ENCODE measurements around the gene AGAP1. TPM values are rescaled to one million over a fixed set of nuclear protein-coding genes. Genes with fewer than 3 reads are reported as not detected.

The AGAP1 gene
- total RNA-seq, 1 donor from 2014 or later = 44.7 TPM

GRCh38 chr2:236028066-236028465, 534.2 kb downstream of the AGAP1 start:
- DNase-seq (ENCODE audit: low spot score) = no peak

GRCh38 chr2:236033462-236033861, 539.6 kb downstream of the AGAP1 start:
- no peak for DNase-seq (ENCODE audit: low spot score)

DNA sequence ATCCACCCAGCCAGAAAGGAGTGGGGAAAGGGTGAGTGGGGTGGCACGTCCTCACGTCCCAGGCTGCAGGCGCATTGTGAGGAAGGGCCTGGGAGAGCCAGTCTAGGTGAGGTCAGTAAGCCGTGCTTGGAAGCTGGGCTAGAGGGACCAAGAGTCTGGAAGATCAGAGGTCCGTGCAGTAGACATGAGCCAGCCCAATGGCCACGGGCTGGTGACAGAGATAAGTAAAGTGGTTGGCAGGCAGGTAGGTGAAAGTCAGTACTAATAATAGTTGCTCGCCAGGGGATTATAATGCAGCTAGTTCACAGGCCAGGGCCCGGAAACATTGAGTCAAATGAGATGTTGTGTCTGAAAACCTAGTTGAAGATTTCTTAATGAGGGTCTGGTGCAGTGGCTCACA, 541.1 kb downstream of the AGAP1 start:
- DNase-seq (ENCODE audit: low spot score) = no peak

DNA sequence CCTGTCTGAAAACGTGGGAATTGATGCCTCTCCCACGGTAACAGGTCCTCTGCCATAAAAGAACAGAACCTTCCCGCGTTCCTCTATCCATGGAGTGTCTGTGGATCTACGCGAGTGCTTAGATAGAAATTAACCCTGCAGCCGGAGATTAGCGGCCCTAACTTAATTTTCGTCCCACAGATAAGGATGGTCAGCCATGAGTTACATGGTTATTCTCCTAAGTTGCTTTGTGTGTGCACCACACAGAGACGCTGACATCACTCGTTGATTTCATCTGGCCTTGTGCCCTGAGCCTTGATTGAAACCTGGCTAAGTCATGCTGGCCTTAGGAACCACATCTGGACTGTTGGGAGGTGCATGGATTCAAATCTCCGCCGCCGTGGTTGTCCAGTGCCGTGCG, 542.2 kb downstream of the AGAP1 start:
- no peak for DNase-seq (ENCODE audit: low spot score)

DNA sequence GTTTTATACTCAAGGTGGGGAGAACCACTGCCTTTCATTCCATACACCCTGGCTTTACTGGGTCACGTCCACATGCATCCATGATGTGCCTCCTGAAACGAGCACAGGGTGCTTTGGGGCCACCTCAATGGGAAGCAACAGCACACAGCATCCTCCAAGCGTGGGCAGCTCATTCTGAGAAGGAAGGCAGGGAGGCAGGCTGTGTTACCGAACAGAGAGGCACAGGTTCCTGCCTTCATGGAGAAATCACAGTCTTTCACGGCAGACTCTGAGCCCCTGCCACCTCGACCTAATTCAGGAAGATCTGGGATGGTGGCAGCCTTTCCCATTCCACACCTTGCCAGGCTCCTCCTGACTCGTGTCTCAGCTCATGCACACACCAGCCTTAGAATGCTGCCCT, 544.3 kb downstream of the AGAP1 start:
- DNase-seq (ENCODE audit: low spot score) = no peak

DNA sequence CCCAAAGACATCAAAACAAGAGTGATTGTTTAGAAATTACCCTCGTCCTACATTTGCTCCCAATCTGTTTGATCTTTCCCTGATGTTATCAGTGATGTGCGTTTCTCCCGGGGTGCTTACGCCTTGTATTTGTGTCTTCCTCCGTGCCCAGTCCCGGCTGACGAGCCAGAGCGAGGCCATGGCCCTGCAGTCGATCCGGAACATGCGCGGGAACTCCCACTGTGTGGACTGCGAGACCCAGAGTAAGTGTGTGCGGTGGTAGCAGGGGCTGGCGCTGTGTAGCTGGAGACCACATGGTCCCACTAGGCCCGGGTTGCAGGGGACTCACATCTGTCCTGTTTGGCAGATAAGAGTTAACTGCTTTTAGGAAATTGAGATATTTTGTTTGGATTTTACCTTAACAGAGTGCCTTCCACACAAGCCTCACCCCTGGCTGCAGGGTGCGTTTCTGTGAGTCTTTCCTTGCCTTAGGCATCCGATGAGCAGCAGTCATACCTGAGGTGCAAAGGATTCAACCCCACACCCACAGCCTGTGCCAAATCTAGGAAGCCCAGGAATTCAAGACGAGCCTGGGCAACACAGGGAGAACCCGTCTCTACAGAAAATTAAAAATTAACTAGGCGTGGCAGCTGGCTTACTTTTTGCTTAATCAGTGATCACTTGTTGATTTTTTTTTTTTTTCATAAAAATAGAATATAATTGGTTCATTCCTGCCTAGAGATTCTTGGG, 546.9 kb downstream of the AGAP1 start:
- DNase-seq (ENCODE audit: low spot score) = no peak

GRCh38 chr2:236041616-236042015, 547.8 kb downstream of the AGAP1 start:
- DNase-seq (ENCODE audit: low spot score) = no peak

DNA sequence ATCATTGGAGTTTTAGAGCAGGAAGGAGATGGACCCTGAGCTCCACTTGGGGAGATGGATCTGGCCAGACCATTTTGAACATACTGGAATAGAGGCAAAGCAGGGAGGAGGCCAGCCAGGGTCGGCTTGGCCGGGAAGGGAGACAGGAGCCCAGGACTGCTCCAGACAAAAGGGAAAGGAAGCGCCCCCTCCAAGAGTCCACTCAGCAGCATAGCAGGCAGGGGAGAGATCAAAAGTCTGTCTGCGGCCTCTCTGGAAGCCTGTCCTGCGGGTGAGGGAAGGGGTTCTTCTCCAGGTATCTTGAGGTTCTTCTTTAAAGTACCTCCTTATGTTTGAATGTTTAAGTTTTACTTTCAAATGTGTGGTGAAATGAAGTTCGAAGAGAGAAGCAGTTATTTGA, 548.2 kb downstream of the AGAP1 start:
- no peak for DNase-seq (ENCODE audit: low spot score)

DNA sequence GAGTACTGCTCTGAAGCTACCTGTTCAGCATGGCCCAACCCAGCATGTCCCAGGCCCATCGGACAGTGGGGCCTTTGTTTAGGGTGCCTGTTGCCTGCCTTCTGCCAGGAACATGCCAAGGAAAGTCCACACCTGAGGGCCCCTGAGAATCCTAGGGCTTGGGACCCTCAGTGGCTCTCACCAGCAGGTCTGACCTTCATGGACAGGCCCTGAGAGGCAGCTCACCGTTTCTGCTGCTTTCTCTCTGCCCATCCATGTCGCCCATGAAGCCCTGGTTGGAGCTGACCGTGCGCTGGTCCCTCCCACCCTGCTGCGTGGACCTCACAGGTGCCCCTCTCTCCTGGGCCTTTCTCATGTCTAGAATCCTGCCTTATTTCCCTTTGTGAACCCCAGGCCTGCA, 550.3 kb downstream of the AGAP1 start:
- DNase-seq (ENCODE audit: low spot score) = no peak

DNA sequence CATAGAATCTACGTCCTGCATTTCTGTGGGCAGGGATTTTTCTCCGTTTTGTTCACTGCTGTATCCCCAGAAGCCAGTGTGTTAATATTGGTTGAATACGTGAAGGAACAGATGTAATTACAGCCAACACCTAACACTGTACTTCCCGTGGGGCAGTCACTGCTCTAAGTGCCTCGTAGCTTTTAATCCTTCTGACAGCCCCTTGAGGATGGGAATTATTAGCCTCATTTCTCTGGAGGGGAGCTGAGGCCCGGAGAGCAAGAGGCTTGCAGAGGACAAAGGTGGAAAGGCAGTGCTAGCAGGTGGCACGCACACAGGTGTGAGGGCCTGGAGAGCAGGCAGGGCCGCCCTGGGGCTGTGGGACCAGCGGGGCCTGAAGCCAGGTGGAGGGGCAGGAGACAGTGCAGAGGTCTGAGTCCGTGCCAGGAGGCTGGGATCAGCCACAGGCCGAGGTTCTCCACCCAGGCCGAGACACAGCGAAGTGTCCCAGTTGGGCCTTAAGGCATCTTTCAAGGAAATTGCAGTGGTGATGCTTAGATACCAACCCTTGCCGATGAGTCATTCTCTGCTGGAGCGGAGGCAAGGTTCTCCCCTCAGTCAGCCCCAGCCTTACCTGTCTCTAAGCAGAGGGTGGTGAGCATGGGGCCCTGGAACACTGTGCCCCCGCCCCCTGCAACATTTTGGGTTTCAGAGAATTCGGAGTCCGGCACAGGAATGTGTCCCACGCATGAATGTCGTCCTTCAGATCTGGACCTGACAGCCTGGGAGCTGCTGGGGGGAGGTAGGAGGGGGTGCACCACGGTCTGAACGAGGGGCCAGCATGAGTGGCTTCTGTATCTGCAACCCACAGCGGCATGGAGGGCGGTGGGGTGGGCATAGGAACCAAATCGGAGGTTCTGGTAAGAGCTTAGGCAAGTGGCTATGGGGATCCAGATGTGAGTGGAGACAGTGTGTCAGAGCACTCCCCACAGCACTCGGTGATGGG, 551.7 kb downstream of the AGAP1 start:
- DNase-seq (ENCODE audit: low spot score) = peak; percentile 20

DNA sequence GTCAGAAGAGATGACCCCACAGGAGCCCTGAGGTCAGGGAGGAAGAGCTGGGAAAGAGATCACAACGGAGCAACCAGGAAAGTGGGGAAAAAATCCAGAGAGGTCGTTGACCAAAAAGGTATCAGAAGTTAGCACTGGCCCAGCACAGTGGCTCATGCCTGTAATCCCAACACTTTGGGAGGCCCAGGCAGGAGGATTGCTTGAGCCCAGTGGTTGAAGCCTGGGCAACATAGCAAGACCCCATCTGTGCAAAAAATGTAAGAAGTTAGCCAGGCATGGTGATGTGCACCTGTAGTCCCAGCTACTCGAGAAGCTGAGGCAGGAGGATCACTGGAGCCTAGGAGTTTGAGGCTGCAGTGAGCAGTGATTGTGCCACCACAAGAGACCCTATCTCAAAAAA, 552.9 kb downstream of the AGAP1 start:
- no peak for DNase-seq (ENCODE audit: low spot score)

DNA sequence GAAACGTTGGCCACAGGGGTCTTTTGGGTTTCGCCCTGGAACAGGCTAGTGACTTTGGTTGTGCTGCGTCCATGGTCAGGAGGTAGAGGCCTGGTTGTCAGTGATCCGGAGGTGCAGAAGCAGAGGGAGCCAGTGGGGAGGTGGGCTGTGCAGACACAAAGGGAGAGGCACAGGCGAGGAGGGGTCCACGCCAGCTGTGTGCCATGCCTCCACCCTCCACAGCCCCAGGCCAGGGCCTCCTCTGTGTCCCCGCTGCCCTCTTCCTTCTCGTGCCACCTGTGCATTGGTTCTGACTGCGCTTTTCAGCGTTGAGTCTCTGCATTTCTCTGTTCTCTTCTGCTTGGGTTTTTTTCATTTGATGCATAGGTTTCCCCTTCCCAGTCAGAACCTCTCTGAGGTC, 553.3 kb downstream of the AGAP1 start:
- DNase-seq (ENCODE audit: low spot score) = no peak

GRCh38 chr2:236047886-236048540, 554.2 kb downstream of the AGAP1 start:
- DNase-seq (ENCODE audit: low spot score) = peak; percentile 37

- DNase-seq (ENCODE audit: low spot score) = no peak
Measured at GRCh38 chr2:236049981-236050380, 556.1 kb downstream of the AGAP1 start.

GRCh38 chr2:236051351-236051750, 557.5 kb downstream of the AGAP1 start:
- no peak for DNase-seq (ENCODE audit: low spot score)

GRCh38 chr2:236051806-236052205, 558.0 kb downstream of the AGAP1 start:
- DNase-seq (ENCODE audit: low spot score) = no peak

DNA sequence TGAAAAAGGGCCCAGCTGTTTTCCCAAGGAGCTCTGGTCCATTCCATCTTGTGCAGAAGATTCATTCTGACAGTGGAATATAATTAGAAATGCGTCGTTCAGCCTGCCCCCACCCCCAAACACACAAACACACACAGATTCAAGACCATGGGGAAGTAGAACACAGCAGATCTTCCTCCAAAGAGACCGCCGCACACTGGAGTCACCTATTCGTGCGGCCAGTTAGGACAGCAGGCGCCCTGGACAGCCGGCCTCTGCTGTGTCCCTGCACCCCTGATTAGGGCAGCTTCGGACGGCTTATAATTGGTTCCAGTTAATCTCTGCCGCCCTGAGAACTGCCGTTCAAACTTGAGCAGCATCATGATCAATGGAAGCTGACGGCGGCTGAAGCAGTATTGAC, 558.4 kb downstream of the AGAP1 start:
- no peak for DNase-seq (ENCODE audit: low spot score)

GRCh38 chr2:236052926-236053821, 559.3 kb downstream of the AGAP1 start:
- no peak for DNase-seq (ENCODE audit: low spot score)

DNA sequence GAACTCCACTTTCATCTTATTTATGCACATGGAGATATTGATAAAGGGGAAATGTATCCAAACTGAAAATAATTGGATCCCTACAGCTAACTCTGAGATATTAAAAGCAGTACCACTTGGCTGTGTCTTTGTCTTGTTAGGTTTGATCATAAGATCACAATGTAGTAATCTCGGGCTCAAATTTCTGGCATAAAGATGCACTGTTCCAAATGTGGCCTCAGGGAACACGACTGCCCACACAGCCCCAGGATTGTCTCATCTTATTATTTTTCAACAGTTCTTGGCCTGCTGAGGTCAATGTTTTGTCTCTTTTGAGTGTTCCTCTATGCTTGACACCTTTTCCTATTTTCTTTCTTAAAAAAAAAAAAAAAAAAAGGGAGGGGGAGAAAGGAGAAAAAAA, 560.3 kb downstream of the AGAP1 start:
- DNase-seq (ENCODE audit: low spot score) = no peak

GRCh38 chr2:236054621-236055305, 560.9 kb downstream of the AGAP1 start:
- DNase-seq (ENCODE audit: low spot score) = no peak

GRCh38 chr2:236055471-236055870, 561.6 kb downstream of the AGAP1 start:
- DNase-seq (ENCODE audit: low spot score) = no peak

Data from mucosa of gallbladder (tissue), 1 donor.